Measurements from ENCODE around the gene FHIT. TPM values are rescaled to one million over a fixed set of nuclear protein-coding genes. Genes with fewer than 3 reads are reported as not detected.

The FHIT gene
- total RNA-seq, 1 donor from 2014 or later, result 11.5 TPM

GRCh38 chr3:59708202-59708601 is 1543.0 kb downstream of the FHIT start:
- Histone ChIP-seq H3K27me3 (ENCODE audit: control insufficient read depth, insufficient read depth, low read length) (no peaks in the 10 kb centered on the region), H3K4me3 (ENCODE audit: low read depth, low read length) (no peak overlapping the region), H3K36me3 (ENCODE audit: control insufficient read depth, insufficient read depth, low read length) (no peaks in the 10 kb centered on the region)
- no peak for DNase-seq (ENCODE audit: low read depth)
- no peak for TF ChIP-seq CTCF (IDR thresholded peaks at IDR 0.05; ENCODE audit: insufficient read depth, low read length, poor library complexity, severe bottlenecking)

- DNase-seq (ENCODE audit: low read depth), result no peak
- no peak for TF ChIP-seq CTCF (IDR thresholded peaks at IDR 0.05; ENCODE audit: insufficient read depth, low read length, poor library complexity, severe bottlenecking)
- Histone ChIP-seq H3K4me3 (ENCODE audit: low read depth, low read length) (no peak overlapping the region), H3K27me3 (ENCODE audit: control insufficient read depth, insufficient read depth, low read length) (no peaks in the 10 kb centered on the region), H3K36me3 (ENCODE audit: control insufficient read depth, insufficient read depth, low read length) (no peaks in the 10 kb centered on the region)
These were observed 1547.0 kb downstream of the FHIT start for GRCh38 chr3:59704292-59704691.

- Histone ChIP-seq H3K27me3 (ENCODE audit: control insufficient read depth, insufficient read depth, low read length) (no peaks in the 10 kb centered on the region), H3K36me3 (ENCODE audit: control insufficient read depth, insufficient read depth, low read length) (no peaks in the 10 kb centered on the region), H3K4me3 (ENCODE audit: low read depth, low read length) (no peak overlapping the region)
- DNase-seq (ENCODE audit: low read depth), result no peak
- TF ChIP-seq CTCF (IDR thresholded peaks at IDR 0.05; ENCODE audit: insufficient read depth, low read length, poor library complexity, severe bottlenecking), result no peak
These were observed 1551.5 kb downstream of the FHIT start for GRCh38 chr3:59699648-59700320.

All from kidney epithelial cell (primary cell).